ENCODE results near the gene CPO. TPM values are rescaled to one million over a fixed set of nuclear protein-coding genes. Genes with fewer than 3 reads are reported as not detected.

Gene CPO
- not detected in 2 replicates for polyA plus RNA-seq (2012; rRNA removed)
- not detected in 2 replicates for polyA plus RNA-seq (2012; cell fraction: cytosol; rRNA removed)
- 0.07 TPM in 1 of 2 replicates, not detected in the other for polyA plus RNA-seq (2012; cell fraction: nucleus; rRNA removed)

- Histone ChIP-seq H3K9me2 (no peaks in the 10 kb centered on the region), H2AFZ (ENCODE audit: low read depth) (no peak within 1 kb of the TSS), H3K27ac (ENCODE audit: low read depth in 2 of 2, low read length in 1 of 2) (no peak within 1 kb of the TSS), H3K9ac (no peak within 1 kb of the TSS), H3K4me1 (ENCODE audit: control insufficient read depth in 1 of 2, insufficient read depth in 2 of 2, low read depth in 1 of 2, low read length in 1 of 2) (peaks cover 0 to 8% of the 10 kb centered on the region in 2 experiments; a peak in 2 of 4 replicates), H3K36me3 (replicated peaks in 1 of 2; ENCODE audit: control insufficient read depth in 1 of 2, insufficient read depth in 2 of 2, low read length in 1 of 2) (no peaks in the 10 kb centered on the region), H3K79me2 (ENCODE audit: insufficient read depth) (no peaks in the 10 kb centered on the region), H3K4me3 (ENCODE audit: low read depth in 2 of 2, low read length in 1 of 2) (no peak within 1 kb of the TSS), H4K20me1 (ENCODE audit: insufficient read depth) (no peaks in the 10 kb centered on the region), H3K27me3 (ENCODE audit: insufficient read depth) (no peaks in the 10 kb centered on the region), H3K9me3 (no peaks in the 10 kb centered on the region), H3K4me2 (no peak within 1 kb of the TSS), H3F3A (replicated peaks; ENCODE audit: insufficient read depth) (no peaks in the 10 kb centered on the region)
- TF ChIP-seq EP300 (IDR thresholded peaks at IDR 0.05; ENCODE audit: borderline replicate concordance in 1 of 2, low read depth in 1 of 2, low read length in 1 of 2), result no peak
- POLR2A ChIA-PET, result no interaction called here
- DNase-seq, result no peak
- CTCF ChIA-PET, result no interaction called here
- WGBS (ENCODE audit: low lambda C conversion rate), result 29% methylated on average over 2 of the region's 2 CpGs
Measured at GRCh38 chr2:206939340-206939739, at the start of gene CPO. CPO (plus strand) TSS chr2:206939518; CDS start chr2:206939600, 82 bp downstream.

GRCh38 chr2:206890179-206890578, 49.1 kb upstream of the CPO start:
- Histone ChIP-seq H3K36me3 (replicated peaks in 1 of 2; ENCODE audit: control insufficient read depth in 1 of 2, insufficient read depth in 2 of 2, low read length in 1 of 2) (no peaks in the 10 kb centered on the region), H2AFZ (ENCODE audit: low read depth) (no peak overlapping the region), H3F3A (replicated peaks; ENCODE audit: insufficient read depth) (no peaks in the 10 kb centered on the region), H3K9ac (no peak overlapping the region), H3K4me3 (ENCODE audit: low read depth in 2 of 2, low read length in 1 of 2) (no peak overlapping the region), H3K4me1 (ENCODE audit: control insufficient read depth in 1 of 2, insufficient read depth in 2 of 2, low read depth in 1 of 2, low read length in 1 of 2) (no peaks in the 10 kb centered on the region), H3K9me3 (no peaks in the 10 kb centered on the region), H3K9me2 (no peaks in the 10 kb centered on the region), H3K27me3 (ENCODE audit: insufficient read depth) (no peaks in the 10 kb centered on the region), H3K27ac (ENCODE audit: low read depth in 2 of 2, low read length in 1 of 2) (no peak overlapping the region), H3K79me2 (ENCODE audit: insufficient read depth) (no peaks in the 10 kb centered on the region), H3K4me2 (no peak overlapping the region), H4K20me1 (ENCODE audit: insufficient read depth) (no peaks in the 10 kb centered on the region)
- ChIA-PET CTCF (no interaction called here), POLR2A (no interaction called here)
- WGBS (ENCODE audit: low lambda C conversion rate), result 30% methylated on average over 2 of the region's 2 CpGs
- no peak for TF ChIP-seq NRF1 (IDR thresholded peaks at IDR 0.05; ENCODE audit: low read depth, low read length)
- TF ChIP-seq TEAD4 (IDR thresholded peaks at IDR 0.05; ENCODE audit: borderline replicate concordance, insufficient read depth), result no peak
- no peak for DNase-seq

GRCh38 chr2:206890926-206891325, 48.4 kb upstream of the CPO start:
- no peaks in the 10 kb centered on the region for H3K4me1 ChIP-seq (ENCODE audit: control insufficient read depth in 1 of 2, insufficient read depth in 2 of 2, low read depth in 1 of 2, low read length in 1 of 2)
- no peak for TF ChIP-seq PBX3 (IDR thresholded peaks at IDR 0.05)
- TF ChIP-seq POLR2AphosphoS5 (IDR thresholded peaks at IDR 0.05; ENCODE audit: low read depth, low read length), result no peak
- no peak for TF ChIP-seq FOSL2 (IDR thresholded peaks at IDR 0.05; ENCODE audit: borderline replicate concordance, low read depth)
- TF ChIP-seq RCOR1 (IDR thresholded peaks at IDR 0.05; ENCODE audit: low read length), result no peak
- TF ChIP-seq ZBTB33 (IDR thresholded peaks at IDR 0.05; ENCODE audit: borderline replicate concordance, low read depth), result no peak
- TF ChIP-seq CTCF (IDR thresholded peaks at IDR 0.05), result no peak
- TF ChIP-seq NFIC (IDR thresholded peaks at IDR 0.05; ENCODE audit: borderline replicate concordance), result no peak
- DNase-seq, result no peak
- POLR2A ChIA-PET, result no interaction called here
- CTCF ChIA-PET, result no interaction called here
- no peak overlapping the region for H2AFZ ChIP-seq (ENCODE audit: low read depth)
- H3K79me2 ChIP-seq (ENCODE audit: insufficient read depth), result no peaks in the 10 kb centered on the region
- no peaks in the 10 kb centered on the region for H3K36me3 ChIP-seq (replicated peaks in 1 of 2; ENCODE audit: control insufficient read depth in 1 of 2, insufficient read depth in 2 of 2, low read length in 1 of 2)
- no peaks in the 10 kb centered on the region for H3F3A ChIP-seq (replicated peaks; ENCODE audit: insufficient read depth)
- no peaks in the 10 kb centered on the region for H3K27me3 ChIP-seq (ENCODE audit: insufficient read depth)
- H3K27ac ChIP-seq (ENCODE audit: low read depth in 2 of 2, low read length in 1 of 2), result no peak overlapping the region
- no peak overlapping the region for H3K4me3 ChIP-seq (ENCODE audit: low read depth in 2 of 2, low read length in 1 of 2)
- WGBS (ENCODE audit: low lambda C conversion rate), result 10% methylated on average over 1 of the region's 1 CpG
- no peak overlapping the region for H3K4me2 ChIP-seq
- H3K9me3 ChIP-seq, result no peaks in the 10 kb centered on the region
- H3K9me2 ChIP-seq, result no peaks in the 10 kb centered on the region
- H4K20me1 ChIP-seq (ENCODE audit: insufficient read depth), result no peaks in the 10 kb centered on the region
- H3K9ac ChIP-seq, result no peak overlapping the region
